Mesothelial cell of epicardium (in vitro differentiated cells): Measurements from ENCODE around the gene GALNT2. TPM values are rescaled to one million over a fixed set of nuclear protein-coding genes. Genes with fewer than 3 reads are reported as not detected.

ENCODE experiments used
- DNase-seq, 2 experiments: peaks; one replicate each; pipeline ENCODE4 v3.0.0; 2021; ENCODE audit warnings: low spot score in 2 of 2; ENCODE audit not compliant: unreplicated experiment in 2 of 2
- H3K27ac Mint-ChIP-seq: 2 replicates; pipeline ENCODE4 v1.8.0; 2021; ENCODE audit warnings: mixed read lengths
- H3K27me3 Mint-ChIP-seq: 2 replicates; pipeline ENCODE4 v1.8.0; 2021; ENCODE audit warnings: low read depth, mixed read lengths
- H3K36me3 Mint-ChIP-seq: 2 replicates; pipeline ENCODE4 v1.8.0; 2021; ENCODE audit warnings: mixed read lengths
- H3K4me1 Mint-ChIP-seq: 2 replicates; pipeline ENCODE4 v1.8.0; 2021; ENCODE audit warnings: mixed read lengths
- H3K4me3 Mint-ChIP-seq: 2 replicates; pipeline ENCODE4 v1.8.0; 2021; ENCODE audit warnings: mild to moderate bottlenecking, moderate library complexity, mixed read lengths
- H3K9me3 Mint-ChIP-seq: 2 replicates; pipeline ENCODE4 v1.8.0; 2021; ENCODE audit warnings: mixed read lengths
- CTCF ChIP-seq: fragments of 200-600 bp; sonication (generic); IDR thresholded peaks from one replicate; pipeline ENCODE4 v1.5.0; 2021; ENCODE audit warnings: antibody characterized with exemption; ENCODE audit not compliant: unreplicated experiment
- total RNA-seq: library from RNA; stranded (reverse); gene quantifications from 3 replicates; pipeline ENCODE4 v1.2.1, GENCODE V29; 2021

Gene GALNT2
- total RNA-seq, 1 donor from 2014 or later: 48.3 TPM

- peaks cover 3% of the 10 kb centered on the region for H3K27me3 Mint-ChIP-seq
- TF ChIP-seq CTCF: no peak
- H3K4me1 Mint-ChIP-seq: peaks cover 17% of the 10 kb centered on the region
- peak overlapping the region; percentile 3 for H3K4me3 Mint-ChIP-seq
- peaks cover 31% of the 10 kb centered on the region for H3K9me3 Mint-ChIP-seq
- no peaks in the 10 kb centered on the region for H3K36me3 Mint-ChIP-seq
- H3K27ac Mint-ChIP-seq: no peak overlapping the region
- no peak for DNase-seq
Observed at GRCh38 chr1:230065161-230065560, 1.9 kb upstream of the GALNT2 start.

GRCh38 chr1:230065571-230065970, 1.5 kb upstream of the GALNT2 start:
- Mint-ChIP-seq H3K36me3 (no peaks in the 10 kb centered on the region), H3K4me1 (peaks cover 17% of the 10 kb centered on the region), H3K9me3 (peaks cover 28% of the 10 kb centered on the region), H3K4me3 (peak overlapping the region; percentile 3), H3K27ac (no peak overlapping the region), H3K27me3 (peaks cover 5% of the 10 kb centered on the region)
- no peak for DNase-seq
- no peak for TF ChIP-seq CTCF

GRCh38 chr1:230066031-230066430, 1.0 kb upstream of the GALNT2 start:
- no peak for TF ChIP-seq CTCF
- peaks cover 6% of the 10 kb centered on the region for H3K27me3 Mint-ChIP-seq
- no peak for DNase-seq
- peaks cover 24% of the 10 kb centered on the region for H3K9me3 Mint-ChIP-seq
- no peaks in the 10 kb centered on the region for H3K36me3 Mint-ChIP-seq
- H3K4me1 Mint-ChIP-seq: peaks cover 17% of the 10 kb centered on the region
- H3K27ac Mint-ChIP-seq: peak overlapping the region; percentile 91
- peak overlapping the region; percentile 81 for H3K4me3 Mint-ChIP-seq

GRCh38 chr1:230067419-230067870, 407 bp downstream of the GALNT2 start:
- TF ChIP-seq CTCF: no peak
- Mint-ChIP-seq H3K27ac (peak overlapping the region; percentile 89), H3K27me3 (peaks cover 6% of the 10 kb centered on the region), H3K36me3 (no peaks in the 10 kb centered on the region), H3K4me3 (peak overlapping the region; percentile 90), H3K4me1 (peaks cover 17% of the 10 kb centered on the region), H3K9me3 (peaks cover 11% of the 10 kb centered on the region)
- no peak for DNase-seq

GRCh38 chr1:230067871-230068620, 1.0 kb downstream of the GALNT2 start:
- H3K27me3 Mint-ChIP-seq: peaks cover 6% of the 10 kb centered on the region
- TF ChIP-seq CTCF: no peak
- H3K36me3 Mint-ChIP-seq: no peaks in the 10 kb centered on the region
- peak in 1 of 2 experiments; percentile 64 for DNase-seq
- peaks cover 17% of the 10 kb centered on the region for H3K4me1 Mint-ChIP-seq
- H3K27ac Mint-ChIP-seq: peak overlapping the region; percentile 89
- peak overlapping the region; percentile 90 for H3K4me3 Mint-ChIP-seq
- H3K9me3 Mint-ChIP-seq: peaks cover 9% of the 10 kb centered on the region
